ENCODE results near the gene PPP1R13B.

DNA sequence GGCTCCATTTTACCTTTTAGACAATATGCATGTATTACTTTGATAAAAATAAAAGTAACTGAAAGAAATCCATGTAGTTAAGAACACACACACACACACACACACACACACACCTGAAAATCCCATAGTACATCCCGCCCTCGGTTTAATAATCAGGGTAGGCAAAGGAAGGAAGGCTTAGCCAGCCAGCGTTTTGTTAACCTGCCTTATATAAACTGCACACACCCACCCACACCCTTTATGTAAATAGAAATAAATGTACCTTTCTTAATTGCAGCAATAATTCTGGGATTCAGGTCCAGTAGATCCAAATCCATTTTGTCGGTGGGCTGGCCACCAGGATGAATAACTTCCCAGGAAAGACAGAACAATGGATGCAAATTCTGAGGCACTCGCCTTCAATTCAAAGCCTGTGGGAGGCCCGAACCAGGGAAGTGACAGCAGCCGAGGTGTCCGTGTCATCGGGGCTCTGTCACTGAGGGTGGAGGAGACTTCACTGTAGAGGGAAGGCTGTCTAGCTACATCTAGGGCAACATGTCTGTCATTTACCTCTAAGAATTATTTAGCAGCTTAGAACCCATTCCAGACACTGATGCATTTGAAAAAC, 136.5 kb downstream of the PPP1R13B start:
- TF ChIP-seq SIN3A (IDR thresholded peaks at IDR 0.05; ENCODE audit: borderline replicate concordance, insufficient read depth, low read length) (no peak), TAF1 (IDR thresholded peaks at IDR 0.05; ENCODE audit: borderline replicate concordance, insufficient read depth, low read length) (no peak)
- TF ChIP-seq, protein P1, sequence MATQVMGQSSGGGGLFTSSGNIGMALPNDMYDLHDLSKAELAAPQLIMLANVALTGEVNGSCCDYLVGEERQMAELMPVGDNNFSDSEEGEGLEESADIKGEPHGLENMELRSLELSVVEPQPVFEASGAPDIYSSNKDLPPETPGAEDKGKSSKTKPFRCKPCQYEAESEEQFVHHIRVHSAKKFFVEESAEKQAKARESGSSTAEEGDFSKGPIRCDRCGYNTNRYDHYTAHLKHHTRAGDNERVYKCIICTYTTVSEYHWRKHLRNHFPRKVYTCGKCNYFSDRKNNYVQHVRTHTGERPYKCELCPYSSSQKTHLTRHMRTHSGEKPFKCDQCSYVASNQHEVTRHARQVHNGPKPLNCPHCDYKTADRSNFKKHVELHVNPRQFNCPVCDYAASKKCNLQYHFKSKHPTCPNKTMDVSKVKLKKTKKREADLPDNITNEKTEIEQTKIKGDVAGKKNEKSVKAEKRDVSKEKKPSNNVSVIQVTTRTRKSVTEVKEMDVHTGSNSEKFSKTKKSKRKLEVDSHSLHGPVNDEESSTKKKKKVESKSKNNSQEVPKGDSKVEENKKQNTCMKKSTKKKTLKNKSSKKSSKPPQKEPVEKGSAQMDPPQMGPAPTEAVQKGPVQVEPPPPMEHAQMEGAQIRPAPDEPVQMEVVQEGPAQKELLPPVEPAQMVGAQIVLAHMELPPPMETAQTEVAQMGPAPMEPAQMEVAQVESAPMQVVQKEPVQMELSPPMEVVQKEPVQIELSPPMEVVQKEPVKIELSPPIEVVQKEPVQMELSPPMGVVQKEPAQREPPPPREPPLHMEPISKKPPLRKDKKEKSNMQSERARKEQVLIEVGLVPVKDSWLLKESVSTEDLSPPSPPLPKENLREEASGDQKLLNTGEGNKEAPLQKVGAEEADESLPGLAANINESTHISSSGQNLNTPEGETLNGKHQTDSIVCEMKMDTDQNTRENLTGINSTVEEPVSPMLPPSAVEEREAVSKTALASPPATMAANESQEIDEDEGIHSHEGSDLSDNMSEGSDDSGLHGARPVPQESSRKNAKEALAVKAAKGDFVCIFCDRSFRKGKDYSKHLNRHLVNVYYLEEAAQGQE (IDR thresholded peaks at IDR 0.05; ENCODE audit: insufficient read depth in 1 of 2, low read depth in 2 of 2, low read length in 2 of 2): no peak
